HG02973 (cell line): Measurements from ENCODE around the gene RIOK3.
"Not testable (repeated sequence)": the region's sequence is repeated elsewhere in the genome, so short reads cannot be mapped to it uniquely, and the experiment has no call there.

Experiments
- ATAC-seq: cut with Tn5 transposase; IDR thresholded peaks from one replicate; pipeline ENCODE4 v1.9.1; 2021; ENCODE audit warnings: moderate library complexity; ENCODE audit not compliant: unreplicated experiment

Gene RIOK3

GRCh38 chr18:23451011-23451410 is 2.1 kb upstream of the RIOK3 start:
- ATAC-seq: no peak

DNA sequence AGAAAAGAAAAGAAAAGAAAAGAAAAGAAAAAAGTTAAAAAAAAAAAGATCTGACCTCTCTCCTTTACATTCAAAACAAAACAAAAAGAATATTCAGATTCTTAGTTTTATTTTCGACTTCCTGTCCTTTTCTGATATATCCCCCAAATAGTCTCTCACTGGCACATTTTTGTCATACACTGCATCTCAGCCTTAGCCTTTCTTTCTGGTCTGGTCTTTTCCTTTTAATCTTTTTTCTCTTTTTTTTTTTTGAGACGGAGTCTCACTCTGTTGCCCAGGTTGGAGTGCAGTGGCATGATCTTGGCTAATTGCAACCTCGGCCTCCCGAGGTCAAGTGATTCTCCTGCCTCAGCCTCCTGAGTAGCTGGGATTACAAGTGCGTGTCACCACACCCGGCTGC is 1.6 kb upstream of the RIOK3 start:
- ATAC-seq: no peak

GRCh38 chr18:23452347-23452727 is 750 bp upstream of the RIOK3 start:
- no peak for ATAC-seq

DNA sequence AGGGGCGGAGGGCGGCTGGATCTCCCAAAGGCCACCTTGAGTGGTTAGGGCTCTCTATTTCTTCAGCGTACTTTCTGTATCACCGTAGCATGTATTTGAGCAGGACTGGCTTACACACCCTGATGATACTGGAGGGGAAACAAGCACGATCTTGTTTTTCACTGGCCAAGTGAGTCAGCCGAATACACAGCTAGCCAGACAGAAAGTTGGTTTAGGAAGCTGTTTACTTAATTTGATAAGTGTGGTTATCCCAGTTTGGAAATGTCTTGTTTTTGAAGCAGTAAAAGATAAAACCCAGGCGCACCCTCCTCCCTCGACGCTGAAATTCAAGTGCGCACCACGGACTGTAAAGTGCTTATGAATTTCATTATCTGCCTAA is 582 bp downstream of the RIOK3 start:
- ATAC-seq: no peak

- ATAC-seq: no peak
Observed at GRCh38 chr18:23456835-23457234, 3.7 kb downstream of the RIOK3 start.

DNA sequence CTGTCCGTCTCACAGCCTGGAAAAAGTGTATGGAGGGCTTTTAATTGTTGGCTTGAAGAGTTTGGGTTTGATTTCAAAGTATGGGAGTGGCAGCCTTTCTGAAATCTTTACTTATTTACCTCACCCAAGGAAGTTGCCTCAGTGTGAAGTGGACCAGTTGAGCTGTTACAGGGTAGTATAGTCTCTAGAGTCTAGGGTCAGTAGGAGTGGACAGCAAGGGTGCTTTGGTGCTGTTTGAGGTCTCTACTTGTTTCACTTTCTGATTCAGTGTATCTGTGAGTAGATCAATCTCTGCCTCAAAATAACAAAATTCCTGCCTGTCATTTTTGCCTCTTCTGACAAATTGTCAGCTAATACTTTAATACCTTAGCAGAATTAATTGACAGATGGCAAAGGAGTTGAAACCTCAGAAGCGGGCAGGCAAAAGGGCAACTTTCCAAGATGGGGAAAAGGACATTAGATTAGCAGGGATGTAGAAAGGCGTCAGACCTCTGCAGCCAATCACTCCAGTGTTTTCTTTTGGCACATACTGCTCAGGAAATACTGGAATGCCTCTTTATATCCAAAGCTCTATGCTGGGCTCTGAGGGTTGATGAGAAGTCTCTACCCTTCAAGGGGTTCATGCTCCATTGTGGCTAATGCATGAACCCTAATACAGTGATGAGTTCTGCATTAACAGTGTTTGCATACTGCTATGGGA is 5.9 kb downstream of the RIOK3 start:
- ATAC-seq: no peak

DNA sequence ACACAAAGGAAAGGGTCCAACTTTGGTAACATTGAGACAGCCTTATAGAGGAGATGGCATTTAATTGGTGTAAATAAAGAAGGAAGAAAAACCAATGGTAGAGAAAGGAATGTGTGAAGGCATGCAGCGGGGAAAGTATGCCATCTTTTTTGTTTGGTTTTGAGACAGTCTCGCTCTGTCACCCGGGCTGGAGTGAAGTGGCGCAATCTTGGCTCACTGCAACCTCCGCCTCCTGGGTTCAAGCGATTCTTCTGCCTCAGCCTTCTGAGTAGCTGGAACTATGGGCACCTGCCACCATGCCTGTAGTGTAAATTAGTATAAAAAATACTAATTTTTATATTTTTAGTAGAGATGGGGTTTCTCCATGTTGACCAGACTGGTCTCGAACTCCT is 6.4 kb downstream of the RIOK3 start:
- no peak for ATAC-seq

GRCh38 chr18:23460285-23461273 is 7.5 kb downstream of the RIOK3 start:
- no peak for ATAC-seq

GRCh38 chr18:23462876-23463275 is 9.8 kb downstream of the RIOK3 start:
- ATAC-seq: no peak

GRCh38 chr18:23468753-23469459 is 15.8 kb downstream of the RIOK3 start:
- no peak for ATAC-seq

- ATAC-seq: no peak
Observed at GRCh38 chr18:23470620-23471387, 17.7 kb downstream of the RIOK3 start.

DNA sequence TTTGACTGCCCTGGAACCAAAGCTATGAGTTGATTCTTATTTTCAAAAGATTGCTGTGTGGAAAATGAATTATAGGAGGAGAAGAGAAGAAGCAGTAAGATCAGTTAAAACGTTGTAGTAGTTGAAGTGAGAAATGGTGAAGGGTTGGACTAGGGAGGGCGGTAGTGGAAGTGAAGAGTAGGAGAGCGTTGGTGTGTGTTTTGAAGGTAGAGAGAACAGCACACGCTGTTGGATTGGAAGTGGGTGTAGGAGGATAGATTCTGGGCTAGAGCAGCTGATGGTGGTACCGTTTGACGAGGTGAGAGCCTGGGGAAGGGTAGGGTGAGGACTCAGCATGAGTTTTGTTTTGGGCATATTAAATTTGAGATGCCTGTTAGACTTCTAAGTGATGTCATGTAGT is 18.4 kb downstream of the RIOK3 start:
- ATAC-seq: no peak

DNA sequence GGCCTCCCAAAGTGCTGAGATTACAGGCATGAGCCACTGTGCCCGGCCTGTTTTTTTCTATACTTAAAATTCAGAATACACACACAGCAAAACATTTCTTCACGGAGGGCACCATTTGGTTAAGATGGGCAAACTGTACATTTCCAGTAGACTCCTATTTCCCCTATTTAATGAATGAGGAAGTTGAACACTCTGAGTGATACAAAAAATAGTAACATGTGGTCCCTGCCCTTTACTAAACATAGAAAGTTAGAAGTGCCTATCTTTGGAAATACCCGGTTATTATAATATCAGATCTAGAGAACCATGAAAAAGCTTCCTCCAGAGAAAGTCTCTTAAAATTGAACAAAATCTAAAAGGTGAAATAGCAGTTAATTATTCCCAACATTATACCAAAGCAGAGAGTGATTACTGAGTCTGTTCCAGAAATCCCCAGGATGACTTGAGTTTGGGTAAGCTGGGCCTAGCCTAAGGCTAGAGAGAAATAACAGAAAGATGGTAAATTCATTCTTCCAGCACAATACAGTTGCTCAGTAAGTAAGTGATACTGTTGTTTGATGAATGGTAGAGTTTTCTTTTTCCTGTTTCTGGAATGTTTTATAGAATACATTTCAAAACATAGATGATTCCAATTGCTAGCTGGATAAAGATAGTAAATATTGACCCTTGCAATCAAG is 26.9 kb downstream of the RIOK3 start:
- no peak for ATAC-seq

DNA sequence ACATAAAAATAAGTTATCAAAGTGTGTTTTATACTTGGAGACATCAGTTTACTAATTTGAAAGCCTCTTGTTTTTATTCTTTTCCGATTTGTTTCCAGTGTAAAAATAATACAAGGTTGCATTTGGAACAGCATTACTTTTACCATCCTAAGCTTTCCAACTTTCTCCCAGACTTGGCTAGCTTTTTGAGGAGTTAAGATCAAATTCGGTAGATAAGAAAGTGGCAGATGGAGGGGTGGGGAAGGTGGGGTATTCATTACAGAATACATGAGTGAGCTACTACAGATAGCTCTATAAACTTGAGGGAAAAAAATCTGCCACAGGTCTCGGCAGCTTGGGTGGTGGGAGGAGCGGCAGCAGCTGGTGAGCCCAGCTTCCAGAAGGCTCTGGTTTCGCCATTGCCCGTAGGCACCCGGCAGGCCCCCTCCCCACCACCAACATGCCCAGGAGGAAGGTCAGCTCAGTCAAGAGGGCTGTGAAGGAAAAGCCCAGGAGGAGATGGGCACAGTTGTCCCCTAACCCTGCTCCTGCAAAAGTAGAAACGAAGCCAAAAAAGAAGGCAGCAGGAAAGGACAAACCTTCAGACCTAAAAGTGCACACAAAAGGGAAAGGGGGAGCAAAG is 31.6 kb downstream of the RIOK3 start:
- no peak for ATAC-seq

DNA sequence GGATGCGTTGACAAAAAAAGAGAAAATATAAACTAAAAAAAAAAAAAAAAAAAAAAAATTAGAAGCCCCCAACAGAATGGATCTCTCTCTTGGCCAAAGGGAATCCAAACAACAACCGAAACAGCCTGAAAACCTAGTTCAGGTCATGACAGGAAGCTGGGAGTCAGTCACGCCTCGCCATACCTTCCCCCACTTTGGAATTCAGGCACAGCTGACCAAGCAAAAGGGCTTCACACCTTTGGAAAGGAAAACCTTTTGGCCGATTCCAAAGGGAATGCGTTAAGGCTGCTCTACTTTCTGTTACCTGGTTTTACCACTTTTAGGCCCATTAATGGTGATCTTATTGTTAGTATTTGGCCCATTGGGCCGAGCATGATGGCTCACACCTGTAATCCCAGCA is 32.3 kb downstream of the RIOK3 start:
- no peak for ATAC-seq

DNA sequence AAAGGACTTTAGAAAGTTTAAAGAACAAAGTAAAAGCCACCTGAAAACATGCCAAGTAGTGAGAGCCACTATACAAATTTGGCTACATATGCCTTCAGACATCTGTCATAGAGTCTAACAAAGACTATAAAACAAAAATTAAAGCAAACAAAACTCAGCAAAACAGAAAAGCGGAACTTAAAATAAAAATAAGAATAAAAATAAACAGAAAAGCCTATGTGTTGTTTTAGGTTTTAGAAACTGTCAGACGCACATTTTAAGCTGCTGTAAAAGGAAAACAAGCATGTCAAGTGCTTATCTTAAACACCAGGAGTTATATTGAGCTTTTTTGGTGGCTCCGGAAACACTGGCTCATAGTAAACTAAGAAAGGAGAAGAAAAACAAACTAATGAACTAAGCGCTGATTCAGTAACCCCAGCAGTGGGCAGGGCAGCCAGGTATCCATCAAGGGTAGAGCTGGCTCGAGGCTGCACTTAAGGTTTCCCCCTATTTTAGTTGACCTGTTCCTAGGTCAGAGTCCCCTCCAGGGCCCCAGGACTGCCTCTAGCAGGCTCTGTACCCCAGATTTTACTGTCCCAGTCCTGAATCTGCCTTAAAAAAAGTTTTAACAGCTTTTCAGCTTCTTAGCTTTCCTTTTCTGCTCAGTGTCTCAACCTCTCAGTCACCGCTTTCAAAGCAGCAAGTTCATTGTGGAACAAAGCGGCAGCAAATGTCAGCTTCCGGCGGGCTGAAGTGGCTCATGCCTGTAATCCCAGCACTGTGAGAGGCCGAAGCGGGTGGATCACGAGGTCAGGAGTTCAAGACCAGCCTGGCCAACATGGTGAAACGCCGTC is 34.9 kb downstream of the RIOK3 start:
- ATAC-seq: peak; percentile 54

- not testable (repeated sequence) for ATAC-seq
Observed at GRCh38 chr18:23489586-23489985, 36.5 kb downstream of the RIOK3 start.

DNA sequence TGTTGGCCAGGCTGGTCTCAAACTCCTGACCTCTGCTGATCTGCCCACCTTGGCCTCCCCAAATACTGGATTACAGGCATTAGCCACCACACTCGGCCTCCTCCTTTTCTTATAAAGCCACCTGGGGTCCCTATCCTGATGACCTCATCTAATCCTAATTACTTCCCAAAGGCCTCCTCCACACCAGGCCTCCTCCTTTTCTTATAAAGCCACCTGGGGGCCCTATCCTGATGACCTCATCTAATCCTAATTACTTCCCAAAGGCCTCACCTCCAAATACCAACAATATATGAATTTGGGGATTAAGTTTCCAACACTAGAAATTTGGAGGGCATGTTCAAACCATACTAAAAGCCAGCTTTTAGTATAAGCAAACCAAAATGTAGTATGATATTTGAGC is 40.6 kb downstream of the RIOK3 start:
- ATAC-seq: no peak

- no peak for ATAC-seq
Observed at GRCh38 chr18:23494992-23495391, 41.9 kb downstream of the RIOK3 start.
